ENCODE results near the gene LRWD1.

Gene LRWD1

GRCh38 chr7:102464577-102465280 lies at the start of gene LRWD1, which contains the start of gene ALKBH4:
TSS of gene LRWD1 (plus strand) at chr7:102464984. CDS start at chr7:102465081, 97 bp downstream.
TSS of gene ALKBH4 (minus strand) at chr7:102464863. CDS start at chr7:102464836, 27 bp downstream.
- DNase-seq: peak; percentile 94

GRCh38 chr7:102415685-102416225 lies 49.0 kb upstream of the LRWD1 start:
- DNase-seq: peak; percentile 70

GRCh38 chr7:102416406-102416805 lies 48.4 kb upstream of the LRWD1 start:
- peak; percentile 29 for DNase-seq

GRCh38 chr7:102417105-102417504 lies 47.7 kb upstream of the LRWD1 start:
- peak; percentile 42 for DNase-seq

- DNase-seq: no peak
These were observed 46.2 kb upstream of the LRWD1 start for GRCh38 chr7:102418592-102418991.

- DNase-seq: no peak
These were observed 43.0 kb upstream of the LRWD1 start for GRCh38 chr7:102421706-102422240.

- no peak for DNase-seq
These were observed 40.6 kb upstream of the LRWD1 start for GRCh38 chr7:102424129-102424551.

GRCh38 chr7:102424787-102425218 lies 40.0 kb upstream of the LRWD1 start:
- DNase-seq: no peak

- peak; percentile 91 for DNase-seq
These were observed 39.0 kb upstream of the LRWD1 start for GRCh38 chr7:102425639-102426267.

GRCh38 chr7:102426268-102427018 lies 38.3 kb upstream of the LRWD1 start:
- peak; percentile 78 for DNase-seq

- no peak for DNase-seq
These were observed 37.8 kb upstream of the LRWD1 start for GRCh38 chr7:102427019-102427405.

GRCh38 chr7:102429141-102429899 lies 35.5 kb upstream of the LRWD1 start:
- no peak for DNase-seq

- peak; percentile 81 for DNase-seq
These were observed 33.0 kb upstream of the LRWD1 start for GRCh38 chr7:102431617-102432298.

- DNase-seq: no peak
These were observed 32.2 kb upstream of the LRWD1 start for GRCh38 chr7:102432442-102433218.

- DNase-seq: peak; percentile 90
These were observed 31.4 kb upstream of the LRWD1 start, which contains the start of gene ORAI2 for GRCh38 chr7:102433219-102434038. TSS of gene ORAI2 (plus strand) at chr7:102433575. CDS start at chr7:102438957, 5,382 bp downstream.

GRCh38 chr7:102434039-102434486 lies 30.7 kb upstream of the LRWD1 start:
- DNase-seq: peak; percentile 32

GRCh38 chr7:102436118-102436517 lies 28.7 kb upstream of the LRWD1 start:
- DNase-seq: no peak

- no peak for DNase-seq
These were observed 24.6 kb upstream of the LRWD1 start for GRCh38 chr7:102439963-102440795.

Measured in CD4-positive, alpha-beta T cell treated with Interleukin-10 for 1 hour (primary cell).